Thyroid gland (tissue), 4 donors: ENCODE results near the gene PEX12.

Experiments
- CTCF ChIP-seq, 6 experiments: fragments of 200-600 bp in 3 of 6; fragments of 450-650 bp in 3 of 6; sonication (generic) in 3 of 6; IDR thresholded peaks; one replicate each; pipeline ENCODE4 v1.5.1; 2016 to 2019; ENCODE audit warnings: antibody characterized with exemption in 6 of 6, mild to moderate bottlenecking in 2 of 6, inconsistent platforms in 1 of 6, moderate library complexity in 1 of 6
- POLR2A ChIP-seq, 2 donors: fragments of 450-650 bp; IDR thresholded peaks; one replicate each; pipeline ENCODE4 v1.6.1; 2017; ENCODE audit warnings: antibody characterized with exemption in 2 of 2, mild to moderate bottlenecking in 2 of 2, moderate library complexity in 1 of 2

DNA sequence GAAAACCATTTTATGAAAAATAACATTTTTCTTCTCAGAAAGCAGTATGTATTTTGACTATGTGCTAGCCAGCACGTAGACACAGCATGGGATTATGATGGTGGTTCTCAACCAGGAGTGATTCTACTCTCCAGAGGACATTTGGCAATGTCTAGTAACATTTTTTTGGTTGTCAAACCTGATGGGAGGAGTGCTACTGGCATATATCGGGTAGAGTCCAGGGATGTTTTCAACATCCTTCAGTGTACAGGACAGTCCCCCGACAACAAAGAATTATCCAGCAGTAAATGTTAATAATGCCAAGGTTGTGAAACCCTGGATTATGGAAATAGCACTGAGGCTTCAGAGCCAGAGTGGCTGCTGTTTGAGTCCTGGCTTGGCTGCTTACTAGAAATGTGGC, 36.4 kb upstream of the PEX12 start:
- TF ChIP-seq CTCF (IDR thresholded peaks at IDR 0.05) (no peak), POLR2A (IDR thresholded peaks at IDR 0.05) (no peak)
